ENCODE measurements around the gene NRP2. TPM values are rescaled to one million over a fixed set of nuclear protein-coding genes. Genes with fewer than 3 reads are reported as not detected.

The NRP2 gene
- total and polyA plus RNA-seq, 8 donors = 42.3 to 122 (median 60.9) TPM

DNA sequence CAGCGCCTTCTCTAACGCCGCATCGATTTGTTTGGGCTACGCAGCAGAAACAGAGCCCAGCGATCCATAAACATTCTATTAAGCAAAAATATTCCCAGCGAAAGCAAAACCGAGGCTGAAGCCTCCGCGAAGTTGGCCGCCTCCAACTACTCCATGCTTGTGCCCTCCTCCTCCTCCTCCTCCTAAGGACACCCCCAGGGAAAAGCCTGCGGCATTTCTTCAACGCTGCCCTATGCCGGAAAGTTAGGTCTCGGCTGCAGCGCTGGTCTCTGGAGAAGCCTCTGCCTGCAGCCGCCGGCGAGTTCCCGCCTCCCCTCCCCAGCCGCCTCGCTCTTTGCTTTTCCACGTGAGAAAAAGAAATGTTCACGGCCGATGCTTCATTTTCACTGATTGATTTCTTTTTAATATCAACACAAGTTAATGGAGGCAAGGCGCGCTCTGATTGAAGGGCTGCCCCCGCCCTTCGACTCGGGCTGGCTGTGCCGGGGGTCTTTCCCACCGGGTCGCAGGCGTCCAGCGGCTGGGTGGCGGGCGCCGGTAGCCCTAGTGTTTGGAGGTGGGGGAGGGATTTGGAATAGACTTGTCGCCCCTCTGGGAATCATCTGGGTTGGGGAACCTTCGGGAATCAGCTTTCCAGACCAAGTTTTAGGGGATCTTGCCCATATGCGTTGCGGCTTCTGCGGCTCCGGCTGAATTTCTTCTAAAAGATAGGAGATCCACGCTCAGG lies 3.9 kb downstream of the NRP2 start:
- DNase-seq (no peak), ATAC-seq (no peak)
- no peaks in the 10 kb centered on the region for H3K36me3 ChIP-seq
- H3K4me3 ChIP-seq = peak overlapping the region; percentile 68 to 75
- no peaks in the 10 kb centered on the region for H3K9me3 ChIP-seq
- peaks cover 10 to 52% of the 10 kb centered on the region in 2 donors for H3K4me1 ChIP-seq
- no peak for TF ChIP-seq CTCF (IDR thresholded peaks at IDR 0.05)
- peak overlapping the region in 1 of 2 donors; percentile 85 for H3K27ac ChIP-seq
- intact Hi-C loops (cut with DNase I) = loop anchor here in 1 of 2 donors (10.0 kb wide), 1 partner anchor 1361 kb away; no protein-coding TSS in a partner anchor
- peaks cover 0 to 67% of the 10 kb centered on the region in 2 donors for H3K27me3 ChIP-seq

- TF ChIP-seq CTCF (IDR thresholded peaks at IDR 0.05) = no peak
- Histone ChIP-seq H3K4me3 (peak overlapping the region; percentile 68 to 75), H3K27ac (no peak overlapping the region), H3K27me3 (peaks cover 0 to 59% of the 10 kb centered on the region in 2 donors), H3K9me3 (no peaks in the 10 kb centered on the region), H3K36me3 (no peaks in the 10 kb centered on the region), H3K4me1 (peaks cover 5 to 44% of the 10 kb centered on the region in 2 donors)
- intact Hi-C loops (cut with DNase I) = loop anchor here in 1 of 2 donors (10.0 kb wide), 1 partner anchor 1362 kb away; no protein-coding TSS in a partner anchor
- DNase-seq = peak in 1 of 4 donors; percentile 69
- ATAC-seq = no peak
Measured at GRCh38 chr2:205686783-205687640, 4.7 kb downstream of the NRP2 start.

GRCh38 chr2:205687641-205687956 lies 5.3 kb downstream of the NRP2 start:
- peaks cover 0 to 53% of the 10 kb centered on the region in 2 donors for H3K27me3 ChIP-seq
- no peak overlapping the region for H3K27ac ChIP-seq
- ATAC-seq (no peak), DNase-seq (no peak)
- peaks cover 5 to 44% of the 10 kb centered on the region in 2 donors for H3K4me1 ChIP-seq
- no peak for TF ChIP-seq CTCF (IDR thresholded peaks at IDR 0.05)
- no peak overlapping the region for H3K4me3 ChIP-seq
- no peaks in the 10 kb centered on the region for H3K36me3 ChIP-seq
- H3K9me3 ChIP-seq = no peaks in the 10 kb centered on the region
- intact Hi-C loops (cut with DNase I) = loop anchor here in 1 of 2 donors (10.0 kb wide), 1 partner anchor 1363 kb away; no protein-coding TSS in a partner anchor

DNA sequence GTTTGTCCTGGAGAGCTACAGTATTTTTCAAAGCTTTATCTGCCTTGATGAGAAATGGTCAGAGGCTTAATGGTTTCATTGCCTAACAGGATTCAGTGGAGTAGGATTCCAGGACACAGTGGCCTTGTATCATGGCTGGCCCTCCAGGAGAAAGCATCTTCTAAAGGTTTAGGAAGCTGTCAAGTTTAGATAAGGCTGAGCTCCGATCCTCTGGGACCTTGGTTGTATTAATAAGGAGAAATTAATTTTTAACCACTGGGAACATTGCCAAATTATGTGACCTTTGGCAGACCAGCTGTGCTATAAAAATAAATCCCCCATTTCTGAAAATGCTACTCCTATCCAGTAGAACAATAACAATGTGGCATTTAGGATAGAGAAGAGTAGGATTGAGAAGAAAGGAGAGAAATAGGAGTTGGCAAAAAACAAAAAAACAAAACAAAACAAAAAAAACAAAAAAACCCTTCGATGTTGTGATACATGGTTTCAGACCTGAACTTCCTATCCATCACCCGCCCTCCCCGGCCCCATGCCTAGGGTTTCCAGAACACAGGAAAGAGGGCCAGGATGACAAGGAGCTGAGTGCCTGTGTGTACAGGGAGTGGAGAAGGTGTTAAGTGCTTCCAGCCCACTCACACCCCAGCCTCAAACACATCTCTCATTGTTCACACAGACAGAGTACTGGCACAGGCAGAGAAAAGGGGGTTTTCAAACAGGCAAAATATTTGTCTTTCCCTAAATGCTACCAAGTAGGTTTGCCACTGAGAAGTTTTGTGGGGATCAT lies 6.3 kb downstream of the NRP2 start:
- intact Hi-C loops (cut with DNase I) = loop anchor here in 1 of 2 donors (10.0 kb wide), 1 partner anchor 1364 kb away; no protein-coding TSS in a partner anchor
- ATAC-seq (no peak), DNase-seq (no peak)
- H3K4me3 ChIP-seq = no peak overlapping the region
- H3K4me1 ChIP-seq = peaks cover 5 to 44% of the 10 kb centered on the region in 2 donors
- H3K27me3 ChIP-seq = peaks cover 0 to 43% of the 10 kb centered on the region in 2 donors
- H3K9me3 ChIP-seq = no peaks in the 10 kb centered on the region
- H3K36me3 ChIP-seq = no peaks in the 10 kb centered on the region
- no peak overlapping the region for H3K27ac ChIP-seq
- TF ChIP-seq CTCF (IDR thresholded peaks at IDR 0.05) = no peak
